ENCODE data around the gene GSG1L.

The GSG1L gene

GRCh38 chr16:28064706-28065249 is 1.3 kb upstream of the GSG1L start:
- no peak for DNase-seq (ENCODE audit: low read depth in 1 of 2, low spot score in 1 of 2)

GRCh38 chr16:28064150-28064549 is 636 bp upstream of the GSG1L start:
- no peak for DNase-seq (ENCODE audit: low read depth in 1 of 2, low spot score in 1 of 2)

GRCh38 chr16:28062847-28063521 is 530 bp downstream of the GSG1L start:
- DNase-seq (ENCODE audit: low read depth in 1 of 2, low spot score in 1 of 2), result no peak

DNA sequence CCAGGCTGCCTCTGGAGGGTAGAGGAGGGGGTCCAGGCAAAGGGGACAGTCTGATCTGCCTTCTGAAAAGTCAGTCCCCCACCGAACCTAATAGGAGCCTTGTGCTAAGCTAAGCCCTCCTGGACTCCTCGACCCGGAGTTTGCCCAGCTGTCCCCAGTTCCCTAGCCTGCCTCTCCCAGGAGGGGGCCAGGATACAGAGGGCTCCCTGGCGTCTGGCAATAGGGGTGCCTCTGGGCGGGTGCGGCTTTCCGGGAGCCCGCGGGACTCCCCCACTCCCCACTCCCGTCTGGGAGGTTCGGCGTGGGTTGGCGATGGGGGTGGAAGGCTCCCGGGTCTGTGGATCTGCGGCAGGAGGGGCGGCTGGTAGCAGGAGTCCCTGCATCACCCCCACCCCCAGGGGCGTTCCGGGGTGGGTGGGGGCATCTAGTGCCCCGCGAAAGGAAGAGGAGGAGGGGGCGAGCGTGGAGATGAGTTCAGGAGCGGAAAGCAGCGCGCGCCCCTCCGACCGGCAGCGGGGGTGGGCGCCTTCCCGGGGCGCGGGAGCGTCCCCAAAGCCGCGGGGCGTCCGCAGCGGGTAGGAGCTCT is 1.2 kb downstream of the GSG1L start:
- DNase-seq (ENCODE audit: low read depth in 1 of 2, low spot score in 1 of 2), result no peak

GRCh38 chr16:28061352-28062101 is 2.0 kb downstream of the GSG1L start:
- no peak for DNase-seq (ENCODE audit: low read depth in 1 of 2, low spot score in 1 of 2)

DNA sequence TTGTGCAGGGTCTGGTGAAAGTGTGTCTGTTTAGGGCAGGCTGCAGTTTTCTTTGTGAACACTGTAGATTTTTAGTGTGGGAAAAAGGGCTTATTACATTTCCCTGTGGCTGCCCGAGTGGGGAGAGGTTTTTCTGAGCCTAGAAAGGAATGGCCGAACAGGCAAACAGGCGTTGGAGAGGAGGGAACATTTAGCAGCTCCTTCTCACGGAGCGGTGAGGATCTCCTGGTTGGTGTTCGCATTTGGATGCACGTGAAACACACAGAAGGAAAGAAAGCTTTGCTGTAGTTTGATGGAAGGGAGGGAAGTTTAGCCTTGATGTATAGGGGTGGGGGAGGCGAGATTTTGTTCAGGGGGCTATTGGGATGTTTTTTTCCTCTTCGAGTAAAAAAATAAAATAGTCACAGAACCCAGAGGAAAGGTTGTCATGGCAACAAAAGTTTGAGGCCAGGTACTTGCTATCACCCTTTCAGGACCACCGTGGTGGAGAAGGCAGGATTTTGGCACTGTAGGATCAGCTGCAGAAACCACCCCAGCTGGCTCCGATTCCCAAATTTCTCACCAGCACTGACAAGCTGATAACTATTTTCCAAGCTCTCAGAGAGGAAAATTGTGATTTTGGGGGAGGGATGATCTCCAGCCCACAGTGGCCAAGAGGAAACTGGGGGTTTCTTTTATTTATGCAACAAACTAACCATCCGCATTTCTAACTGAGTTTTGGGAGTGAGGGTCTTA is 3.5 kb downstream of the GSG1L start:
- no peak for DNase-seq (ENCODE audit: low read depth in 1 of 2, low spot score in 1 of 2)

DNA sequence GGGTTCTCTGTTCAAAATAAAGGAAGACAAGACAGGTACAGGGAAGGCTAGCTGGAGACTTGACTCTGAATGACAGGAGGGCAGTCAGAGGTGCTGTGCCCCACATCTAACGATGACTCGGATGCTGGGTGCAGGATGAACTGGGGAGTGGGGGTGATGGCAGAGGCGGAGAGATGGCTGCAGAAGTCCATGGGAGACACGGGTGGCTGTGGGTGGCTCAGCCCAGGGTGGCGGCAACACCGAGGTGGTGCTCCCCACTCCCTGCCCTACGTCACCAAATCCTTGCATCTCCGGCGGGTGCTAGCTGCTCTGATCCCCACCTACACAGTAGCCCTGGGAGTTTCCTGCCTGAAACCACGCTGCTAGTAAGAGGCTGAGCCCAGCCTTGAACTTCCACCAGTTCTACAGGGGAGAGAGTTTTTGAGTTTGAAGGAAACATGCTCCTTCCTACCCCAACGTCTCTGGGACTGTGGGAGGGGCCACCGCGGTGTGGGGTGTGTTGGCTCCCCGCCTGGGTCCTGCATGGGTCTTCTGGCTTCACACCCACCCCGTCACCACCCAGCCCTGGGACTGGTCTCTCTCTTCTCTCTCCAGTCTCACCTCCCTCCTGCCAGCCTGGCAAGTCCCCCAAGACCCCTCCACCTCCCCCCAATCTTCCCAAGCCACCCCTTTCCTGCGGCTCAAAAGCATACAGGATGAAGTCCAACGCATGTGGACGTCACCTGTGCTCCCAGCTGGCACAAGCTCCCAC is 4.5 kb downstream of the GSG1L start:
- DNase-seq (ENCODE audit: low read depth in 1 of 2, low spot score in 1 of 2), result no peak

GRCh38 chr16:28057949-28058348 is 5.6 kb downstream of the GSG1L start:
- no peak for DNase-seq (ENCODE audit: low read depth in 1 of 2, low spot score in 1 of 2)

DNA sequence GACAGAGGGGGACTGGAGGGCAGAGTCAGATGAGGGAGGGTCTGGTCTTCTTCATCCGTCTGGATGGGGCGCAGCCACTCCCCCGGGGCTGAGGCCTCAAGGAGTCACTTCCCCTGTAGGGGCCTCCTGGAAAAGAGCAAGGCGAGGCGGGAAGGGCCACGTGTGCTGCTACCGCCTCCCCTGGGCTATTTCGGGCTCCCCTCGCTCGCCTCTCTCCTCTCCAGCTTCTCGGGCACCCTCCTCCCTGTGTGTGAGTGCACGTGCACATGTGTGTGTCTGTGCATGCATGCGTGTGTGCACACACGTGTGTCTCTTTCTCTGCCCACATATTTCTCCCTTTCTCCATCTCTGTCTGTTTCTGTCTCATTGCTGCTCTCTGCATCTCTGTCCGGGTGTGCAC is 10.1 kb downstream of the GSG1L start:
- no peak for DNase-seq (ENCODE audit: low read depth in 1 of 2, low spot score in 1 of 2)

- DNase-seq (ENCODE audit: low read depth in 1 of 2, low spot score in 1 of 2), result no peak
Measured at GRCh38 chr16:28052274-28053128, 11.0 kb downstream of the GSG1L start.

DNA sequence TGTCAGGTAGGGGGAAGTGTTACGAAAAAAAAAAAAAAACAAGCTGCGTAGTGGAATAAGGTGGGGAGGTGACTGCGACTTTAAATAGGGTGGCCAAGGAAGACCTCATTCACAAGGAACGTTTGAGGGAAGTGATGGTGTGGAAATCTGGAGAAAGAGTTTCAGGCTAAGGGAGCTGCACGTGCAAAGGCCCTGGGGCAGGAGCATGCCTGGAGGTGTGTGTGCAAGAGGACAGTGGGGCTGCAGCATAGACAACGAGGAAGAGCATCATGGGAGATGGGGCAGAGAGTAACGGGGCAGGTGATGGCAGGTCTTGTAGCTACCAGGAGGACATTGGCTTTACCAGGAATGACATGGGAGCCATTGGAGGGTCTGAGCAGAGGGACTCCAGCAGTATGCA is 12.0 kb downstream of the GSG1L start:
- DNase-seq (ENCODE audit: low read depth in 1 of 2, low spot score in 1 of 2), result no peak

GRCh38 chr16:28042811-28043210 is 20.7 kb downstream of the GSG1L start:
- no peak for DNase-seq (ENCODE audit: low read depth in 1 of 2, low spot score in 1 of 2)

DNA sequence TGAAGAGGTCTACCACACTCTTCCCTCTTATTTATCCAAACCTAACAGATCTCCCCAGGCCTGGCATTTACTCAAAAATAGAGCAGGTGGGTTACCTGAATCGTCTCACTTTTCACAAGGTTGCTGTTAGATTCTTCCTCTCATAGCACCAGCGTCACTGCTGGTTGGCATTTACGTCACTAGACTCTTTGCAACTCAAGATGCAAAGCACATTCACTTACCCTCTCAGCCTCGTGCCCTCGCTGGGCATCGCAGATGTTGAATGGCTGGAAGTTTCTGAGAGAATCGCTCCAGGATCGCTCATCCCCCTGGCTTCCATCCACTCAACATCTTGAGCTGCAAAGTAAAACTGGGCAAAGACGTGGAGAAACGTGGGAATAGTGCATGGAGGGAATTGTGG is 21.9 kb downstream of the GSG1L start:
- DNase-seq (ENCODE audit: low read depth in 1 of 2, low spot score in 1 of 2), result no peak

DNA sequence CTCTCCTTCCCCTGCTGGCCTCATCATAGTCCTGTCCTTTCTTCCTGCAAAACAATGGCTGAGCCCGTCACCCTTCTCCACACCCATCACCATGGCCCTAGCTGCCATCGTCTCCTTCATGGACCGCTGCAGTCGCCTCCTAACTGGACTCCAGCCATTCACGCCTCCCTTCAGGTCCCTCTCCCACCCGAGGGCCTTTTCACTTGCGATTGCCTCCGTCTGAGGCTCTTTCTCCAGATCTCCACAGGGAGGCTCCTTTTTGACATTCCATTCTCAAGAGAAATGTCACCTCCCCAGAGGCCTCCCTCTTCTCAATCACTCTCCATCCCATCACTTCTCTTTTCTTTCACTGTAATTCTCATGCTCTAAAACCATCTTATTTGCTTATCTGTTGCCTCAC is 23.5 kb downstream of the GSG1L start:
- no peak for DNase-seq (ENCODE audit: low read depth in 1 of 2, low spot score in 1 of 2)

DNA sequence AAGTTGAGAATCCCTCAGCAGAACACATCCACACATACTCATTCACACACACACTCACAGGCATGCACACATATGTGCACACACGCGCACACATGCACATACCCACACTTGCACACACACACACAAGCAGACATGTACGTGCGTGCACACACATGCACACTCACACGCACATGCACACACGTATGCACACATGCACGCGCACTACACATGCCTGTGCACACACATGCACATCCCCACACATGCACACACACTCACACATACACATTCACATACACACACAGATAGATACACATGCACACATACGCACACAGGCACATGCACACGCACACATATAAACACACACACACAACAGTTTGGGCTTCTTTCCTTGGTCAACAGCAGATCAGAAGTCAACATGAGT is 24.0 kb downstream of the GSG1L start:
- DNase-seq (ENCODE audit: low read depth in 1 of 2, low spot score in 1 of 2), result no peak

DNA sequence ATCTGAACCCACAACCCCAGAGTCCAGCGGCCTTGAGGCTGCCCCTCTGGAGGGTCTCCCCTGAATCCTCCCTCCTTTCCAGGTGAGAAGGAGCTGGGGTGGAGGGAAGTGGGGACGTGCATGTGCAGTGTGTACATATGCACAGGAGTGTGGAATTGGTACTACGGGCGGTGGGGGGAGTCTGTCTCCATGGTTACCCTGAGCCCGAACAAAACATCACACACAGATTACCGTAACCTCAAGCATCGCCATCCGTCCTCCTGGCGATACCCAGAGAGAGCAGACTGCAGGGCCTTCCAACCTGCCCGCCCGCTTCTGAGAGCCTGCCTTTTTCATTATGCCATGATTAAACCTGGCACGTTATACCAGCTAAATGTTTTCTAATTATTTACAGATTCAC is 25.1 kb downstream of the GSG1L start:
- DNase-seq (ENCODE audit: low read depth in 1 of 2, low spot score in 1 of 2), result no peak

DNA sequence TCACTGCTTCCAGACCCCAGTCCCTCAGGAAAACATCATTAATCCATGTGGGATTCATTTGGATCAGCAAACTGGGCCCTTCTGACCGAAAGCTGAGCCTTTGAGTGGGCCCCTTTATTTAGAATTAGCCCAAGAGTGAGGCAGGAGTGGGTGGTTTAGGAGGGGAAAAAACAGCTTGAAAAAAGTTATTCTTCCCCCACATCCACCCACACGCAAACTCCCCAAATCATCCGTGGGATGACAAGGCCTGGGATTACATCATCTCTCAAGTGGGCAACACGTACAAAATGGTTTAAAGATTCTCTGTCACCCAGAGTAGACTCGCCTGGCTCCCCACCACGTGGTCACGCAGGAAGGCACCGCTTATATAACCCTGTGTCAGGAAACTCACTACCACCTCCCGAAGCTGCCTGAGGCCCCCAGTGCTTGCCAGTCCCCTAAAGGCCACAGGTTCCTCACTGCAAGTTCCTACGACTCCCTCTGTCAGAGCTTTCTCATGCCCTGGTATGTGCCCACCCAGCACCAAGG is 27.6 kb downstream of the GSG1L start:
- DNase-seq (ENCODE audit: low read depth in 1 of 2, low spot score in 1 of 2), result no peak

DNA sequence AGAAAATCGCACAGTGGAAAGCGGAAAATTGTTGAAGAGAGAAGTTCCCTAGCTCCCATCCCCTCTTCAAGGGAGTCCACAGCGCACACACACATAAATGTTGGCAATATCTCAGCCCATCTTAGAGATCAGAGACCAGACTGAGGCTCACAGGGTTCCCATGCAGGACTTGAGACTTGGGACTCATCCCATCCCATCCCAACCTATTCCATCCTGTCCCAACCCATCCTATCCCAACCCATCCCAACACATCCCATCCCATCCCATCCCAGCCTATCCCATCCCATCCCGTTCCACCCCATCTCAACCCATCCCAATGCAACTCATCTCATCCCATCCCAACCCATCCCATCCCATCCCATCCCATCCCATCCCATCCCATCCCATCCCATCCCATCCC is 29.6 kb downstream of the GSG1L start:
- no peak for DNase-seq (ENCODE audit: low read depth in 1 of 2, low spot score in 1 of 2)

DNA sequence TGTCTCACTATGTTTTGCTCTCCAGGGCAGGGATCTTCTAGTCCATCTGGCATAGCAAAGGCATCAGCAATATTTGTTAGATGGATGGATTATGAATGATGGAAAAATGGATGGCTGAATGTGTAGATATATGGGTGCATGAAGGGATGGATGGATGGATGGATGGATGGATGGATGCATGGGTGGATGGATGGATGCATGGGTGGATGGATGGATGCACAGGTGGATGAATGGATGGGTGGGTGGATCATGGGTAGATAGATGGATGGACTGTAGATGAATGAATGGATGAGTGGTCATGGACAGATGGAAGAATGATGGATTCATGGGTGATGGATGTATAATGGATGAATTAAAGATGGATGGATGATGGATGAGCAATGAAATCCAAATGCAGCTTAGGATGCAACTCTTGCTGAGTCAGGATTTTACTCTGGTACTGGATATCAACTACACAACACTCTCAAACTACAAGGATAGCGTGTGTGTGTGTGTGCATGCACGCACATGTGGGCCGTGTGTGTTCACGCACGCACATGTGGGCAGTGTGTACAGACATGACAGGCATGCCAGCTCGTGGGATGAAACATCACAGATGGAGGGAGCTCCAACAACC is 34.0 kb downstream of the GSG1L start:
- DNase-seq (ENCODE audit: low read depth in 1 of 2, low spot score in 1 of 2), result no peak

Measured in activated T-helper 1 cell treated with anti-CD3 and anti-CD28 coated beads, Interleukin-2, amount 50 U/mL, for 16 hours (primary cell).